PC-3 (cell line): Measurements from ENCODE around the gene LAIR2. TPM values are rescaled to one million over a fixed set of nuclear protein-coding genes. Genes with fewer than 3 reads are reported as not detected.

Source experiments
- ATAC-seq: fragments of 200-7000 bp; cut with Tn5 transposase; 2 replicates; pipeline ENCODE4 v1.9.1; 2020; ENCODE audit warnings: mild to moderate bottlenecking, moderate library complexity
- BruUV-seq: library from RNA; stranded (reverse); fragments of 400-500 nt; replicated peaks from 2 replicates; lab custom pipeline; 2021; lab: Mats Ljungman, UMichigan
- CTCF ChIA-PET: fragments of 300-600 bp; sonication (Branson Sonifier 250); formaldehyde crosslinking; loops from one replicate; lab custom pipeline; 2022; ENCODE audit warnings: antibody characterized with exemption; lab: Charles Lee
- POLR2A ChIA-PET: fragments of 300-600 bp; sonication (Branson Sonifier 250); formaldehyde crosslinking; loops from one replicate; lab custom pipeline; 2022; ENCODE audit warnings: antibody characterized with exemption; ENCODE audit not compliant: unreplicated experiment; lab: Charles Lee
- DNase-seq: peaks from one replicate; pipeline ENCODE4 v3.0.0-alpha.2; 2015
- H2AFZ ChIP-seq: fragments of 300-600 bp; sonication (generic); 2 replicates; pipeline ENCODE4 v1.6.0; 2016; ENCODE audit warnings: antibody characterized with exemption, low read length
- H3F3A ChIP-seq: fragments of 300-600 bp; sonication (generic); one replicate; pipeline ENCODE4 v1.6.0; 2017; ENCODE audit warnings: antibody characterized with exemption, low read length, control low read depth, mild to moderate bottlenecking; ENCODE audit not compliant: unreplicated experiment
- H3K27ac ChIP-seq: fragments of 300-600 bp; sonication (generic); 2 replicates; pipeline ENCODE4 v1.5.1; 2016; ENCODE audit warnings: mild to moderate bottlenecking, low read length
- H3K27me3 ChIP-seq: fragments of 300-600 bp; sonication (generic); 2 replicates; pipeline ENCODE4 v1.6.1; 2016; ENCODE audit warnings: low read length, mixed read lengths
- H3K36me3 ChIP-seq: fragments of 300-600 bp; sonication (generic); 2 replicates; pipeline ENCODE4 v1.6.1; 2016; ENCODE audit warnings: low read depth, mixed run types, low read length, mixed read lengths
- H3K4me1 ChIP-seq: fragments of 300-600 bp; sonication (generic); 2 replicates; pipeline ENCODE4 v1.5.1; 2016; ENCODE audit warnings: low read length; ENCODE audit not compliant: insufficient read depth
- H3K4me2 ChIP-seq: fragments of 300-600 bp; sonication (generic); 2 replicates; pipeline ENCODE4 v1.6.0; 2016; ENCODE audit warnings: low read length
- H3K4me3 ChIP-seq: fragments of 300-600 bp; sonication (generic); 2 replicates; pipeline ENCODE4 v1.5.1; 2016; ENCODE audit warnings: mild to moderate bottlenecking, low read length, mixed read lengths
- H3K79me2 ChIP-seq: fragments of 300-600 bp; sonication (generic); 2 replicates; pipeline ENCODE4 v1.6.1; 2017; ENCODE audit warnings: low read length, mixed read lengths
- H3K9ac ChIP-seq: fragments of 300-600 bp; sonication (generic); 2 replicates; pipeline ENCODE4 v1.6.0; 2016; ENCODE audit warnings: mild to moderate bottlenecking, low read length
- H3K9me2 ChIP-seq: fragments of 300-600 bp; sonication (generic); replicated peaks from 2 replicates; pipeline ENCODE4 v1.6.1; 2016; ENCODE audit warnings: mixed run types, low read length, mixed read lengths
- H3K9me3 ChIP-seq: fragments of 300-600 bp; sonication (generic); 2 replicates; pipeline ENCODE4 v1.6.1; 2016; ENCODE audit warnings: low read length, mixed read lengths
- H4K20me1 ChIP-seq: fragments of 300-600 bp; sonication (generic); 2 replicates; pipeline ENCODE4 v1.6.1; 2016; ENCODE audit warnings: low read length, mixed read lengths
- CTCF ChIP-seq: fragments of 300-600 bp; sonication (generic); conservative IDR thresholded peaks from 2 replicates; pipeline ENCODE4 v1.5.1; 2017; ENCODE audit warnings: antibody characterized with exemption, low read depth, mild to moderate bottlenecking, low read length
- EZH2 ChIP-seq: fragments of 300-600 bp; sonication (generic); IDR thresholded peaks from one replicate; pipeline ENCODE4 v1.6.1; 2017; ENCODE audit warnings: antibody characterized with exemption, mild to moderate bottlenecking, low read length; ENCODE audit not compliant: unreplicated experiment
- EZH2phosphoT487 ChIP-seq: fragments of 300-600 bp; sonication (generic); IDR thresholded peaks from 2 replicates; pipeline ENCODE4 v1.6.1; 2018; ENCODE audit warnings: mild to moderate bottlenecking, antibody characterized with exemption, low read length, borderline replicate concordance
- intact Hi-C: fragments of 100-400 bp; cut with micrococcal nuclease; formaldehyde crosslinking; loops from 2 replicates; pipeline ENCODE4 v1.9.0; 2023
- total RNA-seq: library from RNA; depleted of rRNA; stranded (reverse); fragments of >200 nt; gene quantifications from 2 replicates; pipeline ENCODE4 v1.2.3, GENCODE V29; 2014

The LAIR2 gene
- total RNA-seq, 1 experiment from 2014 or later, result not detected

GRCh38 chr19:54551950-54552912 is 49.6 kb downstream of the LAIR2 start:
- Histone ChIP-seq H4K20me1 (no peaks in the 10 kb centered on the region), H3K27me3 (peaks cover 53% of the 10 kb centered on the region), H3K79me2 (no peaks in the 10 kb centered on the region), H3K4me2 (no peak overlapping the region), H3K9ac (no peak overlapping the region), H3K27ac (no peak overlapping the region), H3K9me3 (no peaks in the 10 kb centered on the region), H3K9me2 (no peaks in the 10 kb centered on the region), H3K4me1 (no peaks in the 10 kb centered on the region), H2AFZ (no peak overlapping the region), H3K4me3 (no peak overlapping the region), H3K36me3 (no peaks in the 10 kb centered on the region), H3F3A (no peaks in the 10 kb centered on the region)
- DNase-seq (no peak), ATAC-seq (no peak)
- intact Hi-C loops, result no loop called here
- BruUV-seq, result no TSS peak
- TF ChIP-seq CTCF (no peak), EZH2phosphoT487 (no peak), EZH2 (no peak)
- ChIA-PET POLR2A (no interaction called here), CTCF (no interaction called here)

GRCh38 chr19:54552913-54553310 is 50.3 kb downstream of the LAIR2 start:
- Histone ChIP-seq H3K27me3 (peaks cover 52% of the 10 kb centered on the region), H3K27ac (no peak overlapping the region), H3K4me2 (no peak overlapping the region), H3K4me1 (no peaks in the 10 kb centered on the region), H2AFZ (no peak overlapping the region), H3K9ac (no peak overlapping the region), H3K79me2 (no peaks in the 10 kb centered on the region), H3K4me3 (no peak overlapping the region), H3K36me3 (no peaks in the 10 kb centered on the region), H3K9me3 (no peaks in the 10 kb centered on the region), H4K20me1 (no peaks in the 10 kb centered on the region), H3K9me2 (no peaks in the 10 kb centered on the region), H3F3A (no peaks in the 10 kb centered on the region)
- ChIA-PET POLR2A (no interaction called here), CTCF (no interaction called here)
- DNase-seq, result no peak
- TF ChIP-seq CTCF (no peak), EZH2 (no peak), EZH2phosphoT487 (no peak)
- no TSS peak for BruUV-seq
- intact Hi-C loops, result no loop called here
- ATAC-seq, result no peak

GRCh38 chr19:54554006-54554405 is 51.4 kb downstream of the LAIR2 start:
- Histone ChIP-seq H3K4me2 (no peak overlapping the region), H3K36me3 (no peaks in the 10 kb centered on the region), H3K9ac (no peak overlapping the region), H3K27me3 (peaks cover 57% of the 10 kb centered on the region), H4K20me1 (no peaks in the 10 kb centered on the region), H3K4me1 (no peaks in the 10 kb centered on the region), H3K9me3 (no peaks in the 10 kb centered on the region), H3K79me2 (no peaks in the 10 kb centered on the region), H3K4me3 (no peak overlapping the region), H3K27ac (no peak overlapping the region), H3K9me2 (no peaks in the 10 kb centered on the region), H3F3A (no peaks in the 10 kb centered on the region), H2AFZ (no peak overlapping the region)
- DNase-seq (no peak), ATAC-seq (no peak)
- no peak for TF ChIP-seq CTCF
- TF ChIP-seq EZH2phosphoT487, result no peak
- no peak for TF ChIP-seq EZH2
- intact Hi-C loops, result no loop called here
- CTCF ChIA-PET, result no interaction called here
- POLR2A ChIA-PET, result no interaction called here
- BruUV-seq, result no TSS peak
